GM18519 (cell line): ENCODE results near the gene MLLT1.

Experiments
- ATAC-seq: cut with Tn5 transposase; IDR thresholded peaks from one replicate; pipeline ENCODE4 v1.9.1; 2021; ENCODE audit warnings: mild to moderate bottlenecking, moderate library complexity; ENCODE audit not compliant: unreplicated experiment, low FRiP score

Gene MLLT1

DNA sequence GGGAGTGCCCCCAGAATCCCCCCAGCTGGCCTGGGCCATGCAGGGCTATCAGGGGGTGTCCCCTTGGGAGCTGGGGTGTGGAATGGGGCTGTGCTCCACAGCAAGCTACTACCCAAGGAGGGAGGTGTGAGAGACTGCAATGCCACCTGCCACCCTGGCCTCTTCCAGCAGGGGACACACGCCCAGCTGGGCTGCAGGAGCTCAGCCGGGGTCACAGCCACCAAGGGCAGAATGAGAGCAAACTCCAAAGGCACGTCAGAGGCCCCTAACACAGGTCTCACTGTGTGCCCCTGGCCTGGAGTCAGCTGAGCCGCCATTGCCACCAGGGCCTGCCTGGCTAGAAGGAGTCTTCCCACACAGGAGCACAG, 55.5 kb downstream of the MLLT1 start:
- no peak for ATAC-seq

GRCh38 chr19:6223461-6224307, 56.1 kb downstream of the MLLT1 start:
- no peak for ATAC-seq

GRCh38 chr19:6222884-6223283, 56.9 kb downstream of the MLLT1 start:
- no peak for ATAC-seq

DNA sequence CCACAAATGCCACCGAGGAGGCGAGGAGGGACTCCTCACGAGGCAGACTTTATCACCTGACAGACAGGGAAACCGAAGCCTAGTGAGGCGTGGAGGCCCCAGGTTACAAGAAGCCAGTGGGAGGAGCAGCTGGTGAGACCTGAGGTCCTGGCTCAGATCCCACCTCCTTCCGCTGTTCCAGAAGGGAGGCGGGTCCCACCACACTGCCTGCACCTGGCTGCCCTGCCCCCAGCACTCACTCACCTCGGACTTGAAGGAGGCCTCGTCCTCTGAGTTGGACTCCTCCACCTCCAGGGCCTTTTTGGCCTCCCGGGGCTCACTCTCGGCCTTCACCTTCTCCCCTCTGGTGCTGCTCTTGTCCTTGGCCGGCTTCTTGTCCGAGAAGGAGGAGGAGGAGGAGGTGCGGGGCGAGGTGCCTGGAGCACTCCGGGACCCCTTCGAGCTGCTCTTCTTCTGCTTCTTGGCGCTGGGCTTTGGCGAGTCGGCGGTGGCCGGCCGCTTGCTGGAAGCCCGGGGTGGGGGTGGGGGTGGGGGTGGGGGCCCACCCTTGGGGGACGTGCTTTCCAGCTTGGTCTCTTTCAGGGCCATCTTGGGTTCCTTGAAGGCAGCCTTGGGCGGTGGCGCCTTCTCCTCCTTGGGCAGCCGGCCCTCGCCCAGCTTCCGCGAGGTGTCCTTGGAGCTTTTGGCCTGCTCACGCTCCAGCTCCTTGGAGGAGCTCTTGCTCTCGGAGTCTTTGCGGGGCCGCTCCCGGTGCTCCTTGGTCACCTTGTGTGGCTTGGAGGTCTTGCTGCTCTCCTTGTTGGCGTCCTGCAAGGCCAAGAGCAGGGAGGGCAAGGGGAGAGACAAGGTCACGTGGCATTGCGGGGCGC, 57.7 kb downstream of the MLLT1 start:
- ATAC-seq = no peak

- ATAC-seq = no peak
Measured at GRCh38 chr19:6221220-6221877, 58.4 kb downstream of the MLLT1 start.

- no peak for ATAC-seq
Measured at GRCh38 chr19:6220385-6221191, 59.2 kb downstream of the MLLT1 start.

DNA sequence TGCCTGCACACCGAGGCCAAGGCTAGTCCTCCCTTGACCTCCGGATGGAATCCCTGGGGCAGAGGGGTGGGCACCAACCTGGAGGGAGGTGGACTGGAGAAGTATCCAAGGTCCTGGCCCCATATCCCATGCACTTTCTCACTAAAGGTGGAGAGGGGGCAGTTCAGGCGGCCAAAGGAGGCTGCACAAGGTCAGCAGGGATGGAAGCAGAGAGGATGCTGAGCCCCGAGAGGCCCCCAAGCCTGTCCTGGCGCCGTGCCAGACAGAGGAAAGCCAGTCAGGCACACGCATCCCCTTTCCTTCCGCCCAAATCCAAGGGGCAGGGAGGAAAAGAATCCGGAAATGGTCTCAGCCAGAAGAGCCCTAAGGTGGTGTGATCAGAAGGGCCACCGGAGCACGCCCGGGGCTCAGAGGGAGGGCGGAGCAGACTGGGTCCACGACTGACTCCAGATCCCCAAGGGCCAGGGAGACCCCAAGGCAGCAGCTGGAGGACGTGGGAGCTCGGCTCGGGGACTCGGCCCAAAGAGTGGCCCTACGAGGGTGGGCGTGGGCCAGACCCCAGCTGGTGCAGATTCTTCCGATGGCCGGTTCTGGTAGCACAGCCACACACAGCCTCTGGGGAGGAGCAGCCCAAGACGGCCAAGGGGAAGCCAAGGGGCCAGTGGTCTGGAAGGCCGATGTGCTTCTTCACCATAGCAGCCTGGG, 60.0 kb downstream of the MLLT1 start:
- ATAC-seq = no peak

- no peak for ATAC-seq
Measured at GRCh38 chr19:6219147-6219525, 60.6 kb downstream of the MLLT1 start.

DNA sequence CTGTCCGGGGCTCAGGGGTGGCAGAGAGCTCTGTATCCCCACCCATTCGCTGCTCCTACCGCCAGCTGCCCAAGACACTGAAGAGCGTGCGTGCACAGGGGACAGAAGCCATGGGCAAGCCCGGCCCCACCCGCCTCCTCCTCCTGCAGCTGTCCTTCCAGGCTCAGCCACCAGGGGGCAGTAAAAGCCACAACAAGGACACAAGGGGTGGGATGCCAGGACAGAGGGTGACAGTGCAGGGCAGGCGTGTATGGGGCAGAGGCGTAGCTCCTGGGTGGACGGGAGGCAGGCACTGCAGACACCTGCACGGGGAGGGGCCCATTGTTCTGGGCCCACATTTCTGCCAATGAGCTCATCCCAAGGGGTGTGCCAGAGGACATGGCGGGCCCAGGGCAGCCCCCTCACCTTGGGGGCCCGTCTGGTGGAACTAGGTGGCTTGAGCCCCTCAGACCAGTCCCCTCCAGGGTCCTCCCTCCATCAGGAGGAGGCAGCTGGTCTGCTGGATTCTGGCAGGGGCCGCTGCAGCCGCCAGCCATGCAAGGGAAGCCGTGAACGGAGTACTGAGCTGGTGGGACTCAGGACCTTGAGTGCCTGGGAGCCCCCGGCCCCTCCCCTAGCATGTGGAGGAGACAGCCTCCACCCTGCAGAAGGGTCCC, 61.2 kb downstream of the MLLT1 start:
- no peak for ATAC-seq

DNA sequence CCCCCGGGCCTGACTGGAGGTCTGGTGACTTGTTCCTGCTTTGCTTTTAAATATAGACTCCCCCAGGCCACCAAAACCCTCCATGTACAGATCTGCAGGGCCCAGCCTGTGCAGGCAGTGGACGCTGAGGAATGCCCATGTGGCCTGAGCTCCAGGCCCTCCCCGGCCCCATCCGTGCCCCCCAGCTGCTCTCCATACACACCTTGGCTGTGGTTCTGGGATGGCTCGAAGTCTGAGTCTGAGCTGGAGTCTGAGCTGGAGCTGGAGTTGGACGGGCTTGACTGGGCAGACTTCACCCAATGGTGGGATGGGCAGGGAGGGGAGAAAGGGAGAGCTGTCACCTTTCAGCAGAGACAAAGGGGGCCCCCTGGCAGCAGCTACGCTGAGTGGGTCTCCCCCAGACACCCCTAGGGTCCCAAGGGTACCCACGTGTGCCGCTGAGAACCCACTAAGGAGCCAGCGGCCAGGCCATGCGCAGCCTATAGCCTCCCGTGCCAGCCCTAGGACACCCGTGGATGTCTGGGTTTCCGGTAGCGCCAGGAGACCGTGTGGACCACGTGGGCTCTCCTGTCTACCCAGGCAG, 61.9 kb downstream of the MLLT1 start:
- no peak for ATAC-seq

DNA sequence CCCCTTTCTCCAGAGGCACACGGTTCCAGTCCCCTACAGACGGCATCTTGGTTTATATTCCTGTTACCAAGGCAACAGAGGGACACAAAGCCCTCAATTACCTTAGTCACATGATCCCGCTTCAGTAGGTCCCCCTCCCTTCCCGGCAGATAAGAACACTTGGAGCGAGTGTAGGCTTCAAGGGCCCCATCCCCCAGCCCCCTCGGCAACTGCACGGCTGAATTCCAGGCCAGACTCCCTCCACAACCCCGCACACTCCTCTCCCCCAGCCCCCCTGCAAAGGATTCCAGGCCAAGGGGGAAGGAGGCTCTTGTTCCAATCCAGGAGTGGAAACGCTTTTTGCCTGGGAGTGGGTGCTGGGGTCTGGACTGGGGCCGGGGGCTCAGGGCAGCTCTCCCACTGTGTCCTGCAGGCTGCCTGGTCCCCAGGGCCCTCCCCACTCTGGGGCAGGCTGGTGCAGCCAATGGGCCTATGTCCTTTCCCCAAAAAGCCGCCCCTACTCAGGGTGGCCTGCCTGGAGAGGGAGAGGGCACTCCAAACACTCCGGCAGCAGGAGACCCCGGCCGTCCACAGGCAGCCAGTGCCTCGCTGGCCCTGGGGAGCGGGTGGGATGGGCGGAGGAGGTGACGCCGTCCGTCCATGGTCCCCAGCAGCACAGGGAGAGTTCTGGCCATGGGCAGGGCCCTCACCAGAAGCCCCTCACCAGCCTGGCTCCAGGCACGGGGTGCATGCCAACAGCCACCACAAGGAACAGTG, 62.6 kb downstream of the MLLT1 start:
- ATAC-seq = no peak

DNA sequence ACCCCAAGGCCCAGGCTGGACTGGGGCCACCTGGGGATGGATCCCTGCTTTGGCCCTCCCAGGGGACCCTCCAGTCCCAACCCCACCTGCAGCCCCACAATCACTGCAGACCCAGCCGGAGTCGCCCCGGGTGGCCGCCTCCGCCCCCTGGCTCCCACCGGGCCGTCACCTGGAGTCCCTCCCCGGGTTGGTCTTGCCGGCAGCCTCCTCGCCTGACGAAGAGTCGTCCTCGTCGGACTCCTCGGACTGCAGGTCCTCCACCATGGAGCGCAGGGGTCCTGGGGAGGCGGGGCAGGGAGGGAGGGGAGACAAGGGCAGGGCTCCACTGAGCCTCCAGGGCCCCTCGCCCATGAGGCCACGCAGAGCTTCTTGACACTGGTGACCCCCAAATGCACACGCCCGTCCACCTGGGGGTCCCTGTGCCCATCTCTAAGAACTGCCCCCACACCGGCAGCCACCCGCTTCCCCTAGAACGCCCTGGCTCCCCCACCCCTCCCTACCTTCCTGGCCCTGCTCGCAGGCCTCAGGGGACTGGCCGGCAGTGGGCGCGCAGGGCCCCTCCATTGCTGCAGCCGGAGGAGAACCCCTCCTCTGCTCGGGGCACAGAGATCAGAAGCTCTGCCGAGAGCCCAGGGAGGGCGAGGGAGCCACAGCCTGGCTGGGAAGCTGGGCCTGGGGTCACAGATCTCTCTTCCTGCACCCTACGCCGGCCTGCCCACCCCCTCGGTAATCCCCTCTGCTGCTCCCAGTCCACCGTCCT, 63.4 kb downstream of the MLLT1 start:
- no peak for ATAC-seq

DNA sequence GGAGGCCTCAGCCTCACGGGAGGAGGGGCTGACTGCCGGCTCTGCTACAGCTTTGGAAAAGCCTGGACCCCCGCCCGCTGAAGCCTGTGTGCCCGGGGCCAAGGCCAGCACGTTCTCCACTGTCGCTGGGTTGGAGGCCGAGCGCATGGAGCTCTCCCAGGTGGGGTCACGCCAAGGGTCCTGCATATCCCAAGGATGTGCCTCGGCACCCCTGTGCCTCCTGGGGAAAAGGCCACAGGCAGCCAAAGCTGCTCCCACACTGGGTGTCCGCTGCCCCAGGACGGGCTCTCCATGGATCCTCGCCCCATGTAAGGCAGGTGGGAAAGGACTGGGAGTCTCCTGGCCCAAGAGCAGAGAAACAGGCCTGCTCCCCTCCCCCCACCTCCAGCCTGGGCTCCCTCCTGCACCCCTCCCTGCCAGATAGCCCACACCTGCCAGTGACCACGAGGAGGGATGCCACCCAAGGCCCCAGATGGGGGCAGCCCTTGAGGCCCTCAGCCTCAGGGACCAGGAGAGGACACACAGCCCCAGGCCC, 64.0 kb downstream of the MLLT1 start:
- no peak for ATAC-seq

DNA sequence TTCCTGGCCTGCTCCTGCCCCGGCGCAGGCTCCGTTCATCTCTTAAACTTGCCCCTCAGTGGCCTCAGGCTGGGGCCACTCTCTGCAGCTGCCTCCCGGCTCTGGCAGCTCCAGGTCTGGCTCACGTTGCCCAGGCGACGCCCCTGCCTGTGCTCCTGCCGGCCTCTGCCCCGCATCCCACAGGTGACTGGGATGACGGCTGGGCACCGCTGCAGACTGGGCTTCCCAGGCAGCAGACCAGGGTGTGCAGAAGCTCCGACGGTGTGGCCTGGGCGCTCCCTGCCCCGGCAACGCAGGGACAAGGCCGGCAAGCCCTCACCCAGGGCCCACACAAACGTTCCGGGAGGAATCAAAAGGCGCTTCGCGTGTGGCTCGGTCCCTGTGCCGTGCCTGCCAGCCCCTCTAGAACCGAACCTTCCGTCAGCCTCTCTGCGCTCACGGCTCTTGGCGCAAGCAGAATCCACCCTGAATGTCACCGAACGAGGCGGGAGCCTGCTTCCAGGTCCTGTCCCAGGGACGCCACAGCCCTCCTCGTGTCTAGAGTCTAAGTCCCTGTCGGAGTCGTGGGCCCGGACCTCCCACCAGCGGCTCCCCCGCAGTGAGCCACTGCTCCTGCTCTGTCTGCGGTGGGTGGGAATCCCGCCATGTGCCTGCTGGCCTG, 64.8 kb downstream of the MLLT1 start:
- no peak for ATAC-seq

DNA sequence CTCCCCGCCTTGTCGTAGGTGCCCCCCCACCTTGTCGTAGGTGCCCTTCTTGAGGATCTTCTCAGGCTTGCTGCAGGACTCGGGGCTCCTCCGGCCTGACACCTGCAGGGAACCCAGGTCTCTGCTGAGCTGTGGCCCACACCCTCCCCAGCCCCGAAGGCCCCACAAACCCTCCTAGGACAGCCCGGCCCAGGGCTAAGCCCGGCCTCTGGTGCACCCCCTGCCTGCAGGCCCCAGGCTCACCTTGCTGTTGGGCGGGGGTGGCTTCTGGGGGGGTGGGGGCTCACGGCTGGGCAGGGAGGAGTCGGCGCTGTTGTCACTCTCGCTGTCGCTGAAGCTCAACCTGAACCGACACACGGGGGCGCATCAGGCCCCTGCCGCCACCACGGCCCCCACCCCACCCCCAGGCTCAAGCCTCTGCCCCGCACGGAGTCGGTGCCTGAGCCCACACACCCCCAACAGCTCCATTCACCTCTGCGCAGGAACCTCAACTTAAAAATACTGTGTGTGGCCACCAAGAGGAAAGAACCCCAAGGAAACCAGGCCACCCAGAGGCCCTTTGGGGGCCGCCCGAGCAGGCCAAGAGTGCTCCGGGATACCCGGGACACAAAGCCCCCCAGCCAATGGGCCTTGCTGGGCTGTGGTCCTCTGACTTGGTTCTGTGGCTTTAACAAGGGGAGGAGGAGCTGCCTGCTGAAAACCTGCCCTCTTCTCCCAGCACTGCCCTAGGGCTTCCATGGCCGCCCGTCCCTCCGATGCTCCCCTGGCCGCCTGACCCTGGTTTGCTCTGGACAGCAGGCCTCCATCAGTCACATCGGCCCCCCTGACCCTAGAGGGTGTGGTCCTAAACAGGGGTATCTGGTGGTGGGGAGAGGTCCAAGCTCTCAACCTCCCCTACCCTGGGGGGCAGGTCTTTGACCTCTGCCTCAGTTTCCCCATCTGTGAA, 65.8 kb downstream of the MLLT1 start:
- no peak for ATAC-seq

GRCh38 chr19:6213266-6213595, 66.5 kb downstream of the MLLT1 start:
- no peak for ATAC-seq
